Psoas muscle (tissue), 8 donors: ENCODE measurements around the gene PLA2G6. TPM values are rescaled to one million over a fixed set of nuclear protein-coding genes. Genes with fewer than 3 reads are reported as not detected.

ENCODE experiments used
- ATAC-seq, 4 donors: fragments of 200-7000 bp; cut with Tn5 transposase; one replicate each; pipeline ENCODE4 v1.9.1; 2020; ENCODE audit warnings: moderate library complexity in 3 of 4, mild to moderate bottlenecking in 2 of 4
- DNase-seq, 2 donors: peaks; one replicate each; pipeline ENCODE4 v3.0.0-alpha.2; 2020
- H3K27ac ChIP-seq: fragments of 200-600 bp; one replicate; pipeline ENCODE4 v1.8.0; 2022
- H3K27me3 ChIP-seq, 3 donors: fragments of 200-600 bp in 1 of 3; one replicate each; pipeline versions ENCODE4 v1.6.1 to v1.8.0; 2013 to 2022; ENCODE audit warnings: low read length in 2 of 3, mild to moderate bottlenecking in 2 of 3, moderate library complexity in 1 of 3; ENCODE audit not compliant: insufficient read depth in 3 of 3
- H3K36me3 ChIP-seq, 2 donors: fragments of 200-600 bp in 1 of 2; one replicate each; pipeline versions ENCODE4 v1.6.1 to v1.8.0; 2013 to 2022; ENCODE audit warnings: low read depth in 1 of 2, mild to moderate bottlenecking in 1 of 2, moderate library complexity in 1 of 2; ENCODE audit not compliant: insufficient read depth in 1 of 2
- H3K4me1 ChIP-seq: fragments of 200-600 bp; one replicate; pipeline ENCODE4 v1.8.0; 2022
- H3K4me3 ChIP-seq: fragments of 200-600 bp; one replicate; pipeline ENCODE4 v1.8.0; 2022; ENCODE audit warnings: mild to moderate bottlenecking
- H3K9me3 ChIP-seq: fragments of 200-600 bp; one replicate; pipeline ENCODE4 v1.8.0; 2022
- WGBS, 3 donors: extraction: QIAGEN DNeasy Blood & Tissue Kit; methylation state at CpG; one replicate each; pipeline versions ENCODE4 v1.1.6 to v1.1.7; 2013; 5-methylcytosine and 5-hydroxymethylcytosine counted together
- intact Hi-C, 2 donors: fragments of 100-400 bp; cut with DNase I; formaldehyde crosslinking; loops; one replicate each; pipeline versions ENCODE4 v1.11.0 to v1.14.2; 2022
- polyA plus RNA-seq, 3 donors: library from polyadenylated mRNA; stranded (reverse); fragments of 200-250 nt; gene quantifications; one replicate each; pipeline ENCODE4 v1.2.3, GENCODE V29; 2013
- total RNA-seq, 4 donors: library from RNA; stranded (reverse); fragmentation: NEBNext Ultra II Directional in 2 of 4; extraction: Animal tissue kit (Norgen Biotek cat#: 25700) in 2 of 4; gene quantifications; one replicate each; pipeline versions ENCODE4 v1.2.1 to v1.2.4, GENCODE V29; 2021 to 2023
- TF ChIP-seq, protein P1 (sequence below): fragments of 200-600 bp; IDR thresholded peaks from one replicate; pipeline ENCODE4 v1.8.0; 2022; ENCODE audit warnings: antibody characterized with exemption
- donor health status: healthy with polysubstance abuse.
- donor health status: DM: no; HTN: no; CAD: no; lungs with moderate emphysema.
- donor health status: Bipolar disorder and iron deficiency.
- donor health status: healthy.
- donor health status: DM: yes; HTN: yes; CAD: no.
- donor health status: DM: no; HTN: no; CAD: no.
- donor health status: DM: no; HTN: no; CAD: no.
- donor health status: DM: yes; HTN: yes; CAD: no.

Gene PLA2G6
- total and polyA plus RNA-seq, 7 donors, result 4.5 to 17.4 (median 8.5) TPM

DNA sequence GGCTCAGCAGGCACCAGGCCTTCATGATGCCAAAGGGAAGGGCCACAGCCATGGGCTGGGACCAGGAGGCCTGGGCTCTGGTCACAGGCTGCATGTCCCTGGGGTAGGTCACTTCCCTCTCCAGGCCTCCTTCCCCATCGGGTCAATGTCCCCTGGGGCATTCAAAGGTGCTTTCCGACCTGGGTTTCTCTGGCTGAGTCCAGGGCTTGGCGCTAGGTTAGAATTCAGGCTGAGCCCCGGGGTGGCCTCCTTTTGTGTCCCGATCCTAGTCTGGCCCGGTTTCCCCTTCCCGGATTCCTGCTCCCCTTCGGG lies 32.3 kb upstream of the PLA2G6 start:
- intact Hi-C loops, result no loop called here
- no peaks in the 10 kb centered on the region for H3K27me3 ChIP-seq
- DNase-seq, result no peak
- TF ChIP-seq, protein P1, sequence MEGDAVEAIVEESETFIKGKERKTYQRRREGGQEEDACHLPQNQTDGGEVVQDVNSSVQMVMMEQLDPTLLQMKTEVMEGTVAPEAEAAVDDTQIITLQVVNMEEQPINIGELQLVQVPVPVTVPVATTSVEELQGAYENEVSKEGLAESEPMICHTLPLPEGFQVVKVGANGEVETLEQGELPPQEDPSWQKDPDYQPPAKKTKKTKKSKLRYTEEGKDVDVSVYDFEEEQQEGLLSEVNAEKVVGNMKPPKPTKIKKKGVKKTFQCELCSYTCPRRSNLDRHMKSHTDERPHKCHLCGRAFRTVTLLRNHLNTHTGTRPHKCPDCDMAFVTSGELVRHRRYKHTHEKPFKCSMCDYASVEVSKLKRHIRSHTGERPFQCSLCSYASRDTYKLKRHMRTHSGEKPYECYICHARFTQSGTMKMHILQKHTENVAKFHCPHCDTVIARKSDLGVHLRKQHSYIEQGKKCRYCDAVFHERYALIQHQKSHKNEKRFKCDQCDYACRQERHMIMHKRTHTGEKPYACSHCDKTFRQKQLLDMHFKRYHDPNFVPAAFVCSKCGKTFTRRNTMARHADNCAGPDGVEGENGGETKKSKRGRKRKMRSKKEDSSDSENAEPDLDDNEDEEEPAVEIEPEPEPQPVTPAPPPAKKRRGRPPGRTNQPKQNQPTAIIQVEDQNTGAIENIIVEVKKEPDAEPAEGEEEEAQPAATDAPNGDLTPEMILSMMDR, result no peak
- 27 to 33% (median 31%) methylated on average over 8 of the region's 8 CpGs for WGBS, 3 donors
- peak overlapping the region; percentile 44 for H3K4me3 ChIP-seq
- no peaks in the 10 kb centered on the region for H3K9me3 ChIP-seq
- H3K27ac ChIP-seq, result peak overlapping the region; percentile 58
- H3K36me3 ChIP-seq, result peaks cover 0 to 6% of the 10 kb centered on the region in 2 donors
- peaks cover 21% of the 10 kb centered on the region for H3K4me1 ChIP-seq
- ATAC-seq, result no peak

DNA sequence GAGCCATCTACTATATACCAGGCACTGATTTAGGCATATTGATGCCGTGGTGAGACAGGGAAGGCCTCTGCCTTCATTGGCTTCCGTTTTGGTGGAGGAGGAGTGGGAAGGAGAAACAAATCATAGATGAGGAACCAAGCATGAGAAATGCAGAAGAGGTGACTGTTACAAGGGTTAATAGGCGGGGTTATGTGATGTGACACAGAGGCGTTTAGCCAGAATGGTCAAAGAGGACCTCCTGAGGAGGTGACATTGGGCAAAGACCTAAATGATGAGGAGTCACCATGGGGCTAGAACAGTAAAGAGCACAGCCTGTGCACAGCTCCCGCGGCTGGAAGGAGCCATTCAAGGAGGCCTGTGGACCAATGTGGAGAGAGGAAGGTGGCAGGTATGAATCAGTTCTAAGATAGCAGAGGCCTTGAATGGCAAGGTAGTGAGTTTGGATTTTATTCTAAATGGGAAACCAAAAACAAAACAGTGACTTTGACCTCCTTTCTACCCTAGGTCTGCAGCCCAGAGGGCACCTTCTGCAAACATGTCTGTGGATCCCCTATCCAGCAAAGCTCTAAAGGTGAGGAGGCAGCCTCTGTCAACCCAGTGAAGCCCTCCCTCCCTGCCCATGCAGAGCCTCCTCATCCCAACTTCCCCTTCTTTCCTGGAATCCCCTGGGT lies 31.8 kb upstream of the PLA2G6 start:
- Histone ChIP-seq H3K4me1 (peaks cover 16% of the 10 kb centered on the region), H3K27ac (peak overlapping the region; percentile 58)

DNA sequence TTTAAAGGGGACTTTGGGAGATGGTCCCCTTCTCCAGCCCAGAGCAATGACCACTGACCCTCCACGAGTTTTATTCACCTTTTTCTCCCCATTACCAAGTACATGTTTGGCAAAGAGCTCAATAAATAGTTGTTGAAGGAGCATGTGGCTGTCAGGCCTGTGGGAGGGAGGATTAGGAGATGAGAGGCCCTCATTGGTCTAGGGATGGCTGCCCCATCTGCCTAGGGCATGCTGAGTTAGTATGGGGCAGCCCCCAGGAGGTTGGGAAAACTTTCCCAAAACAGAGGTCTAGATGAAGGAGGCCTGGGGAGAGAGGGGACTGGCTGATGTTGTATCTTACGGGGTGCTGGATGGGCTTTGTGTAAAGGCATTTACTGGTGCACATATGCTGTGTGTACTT lies 30.8 kb upstream of the PLA2G6 start:
- Histone ChIP-seq H3K27ac (no peak overlapping the region), H3K27me3 (no peaks in the 10 kb centered on the region), H3K9me3 (no peaks in the 10 kb centered on the region), H3K4me1 (peaks cover 8% of the 10 kb centered on the region), H3K36me3 (peaks cover 0 to 14% of the 10 kb centered on the region in 2 donors), H3K4me3 (no peak overlapping the region)
- ATAC-seq (no peak), DNase-seq (no peak)
- TF ChIP-seq, protein P1, result no peak
- WGBS, 3 donors, result 74 to 83% (median 78%) methylated on average over 2 of the region's 2 CpGs
- intact Hi-C loops, result no loop called here

More for the DNA sequence above, 31.8 kb upstream of the PLA2G6 start:
- 95 to 97% (median 96%) methylated on average over 6 of the region's 6 CpGs for WGBS, 3 donors
- peaks cover 0 to 6% of the 10 kb centered on the region in 2 donors for H3K36me3 ChIP-seq
- no peaks in the 10 kb centered on the region for H3K9me3 ChIP-seq
- no peaks in the 10 kb centered on the region for H3K27me3 ChIP-seq
- no peak overlapping the region for H3K4me3 ChIP-seq
- TF ChIP-seq, protein P1, result no peak
- DNase-seq (no peak), ATAC-seq (no peak)
- intact Hi-C loops, result no loop called here

DNA sequence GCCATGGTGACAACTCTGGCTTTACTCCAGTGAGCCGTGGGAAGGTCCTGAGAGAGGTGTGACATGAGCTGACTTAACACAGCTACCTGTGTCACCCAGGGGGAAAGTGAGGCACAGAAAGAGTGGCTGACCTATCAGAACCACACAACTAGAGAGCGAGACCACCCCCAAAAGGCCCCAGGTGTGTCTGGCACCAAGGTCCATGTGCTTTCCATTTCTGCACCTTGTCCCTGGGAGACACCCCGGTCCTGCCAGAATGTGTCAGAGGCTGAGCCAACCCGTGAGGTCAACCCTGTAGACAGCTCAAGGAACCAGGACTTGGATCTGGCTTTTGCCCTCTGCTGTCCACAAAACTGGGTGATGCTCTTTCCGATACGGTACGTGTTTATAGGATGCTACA lies 29.9 kb upstream of the PLA2G6 start:
- 89 to 94% (median 91%) methylated on average over 7 of the region's 7 CpGs for WGBS, 3 donors
- Histone ChIP-seq H3K36me3 (peaks cover 0 to 11% of the 10 kb centered on the region in 2 donors), H3K9me3 (no peaks in the 10 kb centered on the region), H3K4me3 (no peak overlapping the region), H3K27ac (no peak overlapping the region), H3K4me1 (peaks cover 8% of the 10 kb centered on the region), H3K27me3 (no peaks in the 10 kb centered on the region)
- ATAC-seq, result no peak
- TF ChIP-seq, protein P1, result no peak
- DNase-seq, result no peak
- intact Hi-C loops, result no loop called here

DNA sequence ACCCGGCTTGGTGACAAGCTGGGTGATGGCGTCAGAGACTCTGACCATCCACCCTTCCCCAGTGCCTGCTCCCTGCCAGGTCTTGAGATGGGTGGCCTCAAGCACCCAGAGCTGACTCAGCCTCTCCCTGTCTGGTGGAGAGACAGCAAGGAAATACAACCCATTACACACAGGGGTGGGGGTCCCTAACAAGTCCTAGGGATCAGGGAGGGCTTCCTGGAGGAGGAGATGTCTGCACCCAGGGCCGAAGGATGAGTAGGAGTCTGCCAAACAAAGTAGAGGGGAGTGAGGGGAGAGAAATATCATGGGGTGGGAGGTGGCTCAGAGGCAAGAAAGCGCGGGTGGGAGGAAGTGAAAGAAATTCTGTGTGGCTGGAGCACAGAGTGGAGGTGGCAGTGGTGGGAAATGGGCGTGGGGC lies 26.9 kb upstream of the PLA2G6 start:
- intact Hi-C loops, result loop anchor here (10.0 kb wide), 1 partner anchor 94 kb away; the partner anchor contains the start of gene BAIAP2L2 (in 2 of the 2)
- H3K36me3 ChIP-seq, result peaks cover 0 to 8% of the 10 kb centered on the region in 2 donors
- 72 to 90% (median 73%) methylated on average over 5 to 6 of the region's 6 CpGs for WGBS, 3 donors
- TF ChIP-seq, protein P1, result no peak
- H3K9me3 ChIP-seq, result no peaks in the 10 kb centered on the region
- H3K4me3 ChIP-seq, result no peak overlapping the region
- H3K27me3 ChIP-seq, result no peaks in the 10 kb centered on the region
- DNase-seq (peak in 1 of 2 donors; percentile 43), ATAC-seq (no peak)
- no peak overlapping the region for H3K27ac ChIP-seq
- H3K4me1 ChIP-seq, result peaks cover 17% of the 10 kb centered on the region
